AG04450 (cell line): ENCODE data around the gene MCTP1. TPM values are rescaled to one million over a fixed set of nuclear protein-coding genes. Genes with fewer than 3 reads are reported as not detected.

Experiments used
- CTCF ChIA-PET: fragments of 300-600, 350-600 bp; formaldehyde crosslinking; extraction: SDS; loops from one replicate; lab custom pipeline; 2022; ENCODE audit warnings: antibody characterized with exemption, inconsistent platforms; lab: Charles Lee
- POLR2A ChIA-PET: fragments of 350-600 bp; formaldehyde crosslinking; extraction: SDS; loops from one replicate; lab custom pipeline; 2021; ENCODE audit warnings: antibody characterized with exemption, inconsistent platforms; lab: Yijun Ruan, JAX
- DNase-seq: peaks from one replicate; pipeline ENCODE4 v3.0.0-alpha.2; 2011; ENCODE audit warnings: low read depth, low spot score
- H3K27ac ChIP-seq: one replicate; pipeline ENCODE4 v1.5.1; 2012; ENCODE audit warnings: low read depth, low read length, control low read depth
- H3K27me3 ChIP-seq: one replicate; pipeline ENCODE4 v1.6.0; 2012; ENCODE audit warnings: low read length; ENCODE audit not compliant: control insufficient read depth, insufficient read depth
- H3K4me3 ChIP-seq: 2 replicates; pipeline ENCODE4 v1.5.1; 2011; ENCODE audit warnings: mild to moderate bottlenecking, low read depth, low read length, control low read depth
- H3K9me3 ChIP-seq: 2 replicates; pipeline ENCODE4 v1.5.1; 2012; ENCODE audit warnings: low read length; ENCODE audit not compliant: control insufficient read depth, insufficient read depth
- polyA plus RNA-seq: library from polyadenylated mRNA; depleted of rRNA; stranded (reverse); fragments of >200 nt; gene quantifications from 2 replicates; pipeline ENCODE4 v1.2.3, GENCODE V29; 2011
- TF ChIP-seq, protein P1 (sequence below): IDR thresholded peaks from 2 replicates; pipeline ENCODE4 v1.5.1; 2011; ENCODE audit warnings: low read depth, low read length, control low read depth, inconsistent platforms

Gene MCTP1
- polyA plus RNA-seq, 1 experiment = 0.66 TPM

DNA sequence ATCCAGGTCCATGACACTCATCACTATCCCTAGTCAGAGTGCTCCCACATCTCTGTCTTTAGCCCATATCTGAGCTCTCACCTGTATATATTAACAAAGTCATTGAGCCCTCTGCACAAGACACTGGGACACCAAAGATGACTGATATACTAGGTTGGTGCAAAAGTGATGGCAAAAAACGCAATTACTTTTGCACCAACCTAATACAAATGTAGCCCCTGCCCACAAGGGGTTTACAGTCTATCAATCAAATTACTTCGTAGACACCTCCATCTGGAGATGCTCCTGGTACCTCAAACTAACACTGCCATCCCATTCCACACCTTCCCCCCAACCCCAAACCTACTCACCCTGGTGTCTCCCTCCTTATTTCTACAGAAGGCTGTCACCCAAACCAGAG is 194.1 kb downstream of the MCTP1 start:
- Histone ChIP-seq H3K27me3 (no peaks in the 10 kb centered on the region), H3K27ac (no peak overlapping the region), H3K9me3 (no peaks in the 10 kb centered on the region), H3K4me3 (no peak overlapping the region)
- no peak for DNase-seq
- ChIA-PET POLR2A (no interaction called here), CTCF (no interaction called here)
- TF ChIP-seq, protein P1, sequence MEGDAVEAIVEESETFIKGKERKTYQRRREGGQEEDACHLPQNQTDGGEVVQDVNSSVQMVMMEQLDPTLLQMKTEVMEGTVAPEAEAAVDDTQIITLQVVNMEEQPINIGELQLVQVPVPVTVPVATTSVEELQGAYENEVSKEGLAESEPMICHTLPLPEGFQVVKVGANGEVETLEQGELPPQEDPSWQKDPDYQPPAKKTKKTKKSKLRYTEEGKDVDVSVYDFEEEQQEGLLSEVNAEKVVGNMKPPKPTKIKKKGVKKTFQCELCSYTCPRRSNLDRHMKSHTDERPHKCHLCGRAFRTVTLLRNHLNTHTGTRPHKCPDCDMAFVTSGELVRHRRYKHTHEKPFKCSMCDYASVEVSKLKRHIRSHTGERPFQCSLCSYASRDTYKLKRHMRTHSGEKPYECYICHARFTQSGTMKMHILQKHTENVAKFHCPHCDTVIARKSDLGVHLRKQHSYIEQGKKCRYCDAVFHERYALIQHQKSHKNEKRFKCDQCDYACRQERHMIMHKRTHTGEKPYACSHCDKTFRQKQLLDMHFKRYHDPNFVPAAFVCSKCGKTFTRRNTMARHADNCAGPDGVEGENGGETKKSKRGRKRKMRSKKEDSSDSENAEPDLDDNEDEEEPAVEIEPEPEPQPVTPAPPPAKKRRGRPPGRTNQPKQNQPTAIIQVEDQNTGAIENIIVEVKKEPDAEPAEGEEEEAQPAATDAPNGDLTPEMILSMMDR = no peak

DNA sequence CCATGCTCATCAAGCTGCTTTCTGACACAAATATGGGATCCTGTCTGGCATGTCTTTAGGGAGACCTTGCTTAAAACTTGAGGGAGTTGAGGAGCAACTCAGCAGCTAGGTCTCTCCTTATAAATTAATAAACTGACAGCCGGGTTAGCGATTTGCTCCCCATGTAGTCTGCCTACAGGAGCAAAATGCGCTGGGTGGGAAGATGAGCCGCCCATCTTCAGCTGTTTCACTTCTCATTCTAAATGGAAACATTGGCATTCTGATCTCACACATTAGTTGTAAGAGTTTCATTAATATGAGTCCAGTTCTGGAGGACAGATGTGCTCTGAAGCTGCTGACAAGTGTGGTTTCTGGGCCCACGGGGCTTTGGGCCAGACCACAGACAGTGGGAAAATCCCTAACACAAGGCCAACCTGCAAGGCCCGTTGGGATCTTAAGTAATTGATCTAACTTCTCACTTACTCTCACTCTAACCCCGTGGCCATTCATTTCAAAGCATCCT is 197.0 kb downstream of the MCTP1 start:
- DNase-seq = no peak
- CTCF ChIA-PET = no interaction called here
- POLR2A ChIA-PET = no interaction called here

DNA sequence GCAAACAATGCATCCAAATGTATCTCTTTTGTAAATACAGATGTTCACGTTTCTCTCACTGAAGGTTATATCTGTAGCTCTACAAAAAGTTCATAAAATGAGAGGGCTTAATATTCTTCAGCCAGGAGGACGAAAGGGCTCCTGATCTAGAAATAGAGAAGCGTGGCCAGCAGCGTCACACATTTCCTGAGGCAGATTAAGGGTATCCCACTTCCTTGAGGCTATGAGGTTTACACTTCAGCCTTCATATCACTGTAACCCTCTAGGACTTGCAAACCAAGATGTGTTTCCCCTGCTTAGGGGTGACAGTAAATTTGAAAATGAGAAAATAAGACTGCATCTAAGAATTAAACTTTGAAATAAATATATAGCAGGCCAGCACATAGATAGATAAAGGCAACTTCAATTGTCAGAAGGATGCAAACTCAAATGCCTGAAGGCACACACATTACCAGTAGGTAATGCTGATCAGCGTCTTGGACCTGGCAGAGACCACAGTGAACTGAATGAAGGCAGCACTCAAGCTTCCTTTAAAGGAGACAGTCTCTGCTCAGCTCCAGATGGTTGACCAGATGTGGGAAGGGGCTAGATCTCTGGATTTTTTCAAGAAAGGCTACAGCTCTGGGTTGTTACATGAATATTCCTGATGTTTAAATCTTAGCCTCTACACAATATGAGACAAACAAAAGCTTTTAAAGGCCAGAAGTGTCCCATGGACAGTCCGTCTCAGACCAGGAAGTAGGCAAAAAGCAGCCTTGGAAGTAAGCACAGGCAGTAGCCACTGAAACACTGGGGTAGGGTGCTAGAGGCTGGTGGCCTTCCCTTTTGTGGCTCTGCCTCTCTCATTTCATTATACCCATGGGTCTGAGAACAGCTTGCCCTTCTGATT is 197.7 kb downstream of the MCTP1 start:
- Histone ChIP-seq H3K27ac (no peak overlapping the region), H3K9me3 (no peaks in the 10 kb centered on the region), H3K4me3 (no peak overlapping the region), H3K27me3 (no peaks in the 10 kb centered on the region)
- TF ChIP-seq, protein P1 = no peak
- POLR2A ChIA-PET = no interaction called here
- no peak for DNase-seq
- CTCF ChIA-PET = no interaction called here

More for the DNA sequence above, 197.0 kb downstream of the MCTP1 start:
- TF ChIP-seq, protein P1 = no peak
- H3K27me3 ChIP-seq = no peaks in the 10 kb centered on the region
- no peak overlapping the region for H3K4me3 ChIP-seq
- no peaks in the 10 kb centered on the region for H3K9me3 ChIP-seq
- H3K27ac ChIP-seq = no peak overlapping the region

DNA sequence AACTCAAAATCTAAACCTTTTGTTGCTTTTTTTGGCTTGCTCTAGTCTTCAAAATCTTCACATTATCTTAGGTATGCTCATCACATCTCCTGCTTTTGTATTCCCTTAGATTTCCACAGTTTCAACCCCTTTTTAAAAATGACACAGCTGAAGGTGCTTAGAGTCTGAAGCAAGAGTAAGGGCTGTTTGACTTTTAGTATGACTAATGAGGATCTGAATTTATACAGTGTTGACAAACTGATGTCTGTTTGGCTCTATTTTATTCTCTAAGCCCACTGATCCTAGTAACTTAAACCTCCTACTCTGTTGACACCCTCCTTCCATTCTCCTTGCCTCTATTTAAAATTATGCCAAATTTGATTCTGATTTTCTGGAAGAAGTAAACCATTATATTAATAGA is 200.1 kb downstream of the MCTP1 start:
- Histone ChIP-seq H3K27ac (no peak overlapping the region), H3K9me3 (no peaks in the 10 kb centered on the region), H3K4me3 (no peak overlapping the region), H3K27me3 (no peaks in the 10 kb centered on the region)
- POLR2A ChIA-PET = no interaction called here
- CTCF ChIA-PET = no interaction called here
- DNase-seq = no peak
- TF ChIP-seq, protein P1 = no peak

DNA sequence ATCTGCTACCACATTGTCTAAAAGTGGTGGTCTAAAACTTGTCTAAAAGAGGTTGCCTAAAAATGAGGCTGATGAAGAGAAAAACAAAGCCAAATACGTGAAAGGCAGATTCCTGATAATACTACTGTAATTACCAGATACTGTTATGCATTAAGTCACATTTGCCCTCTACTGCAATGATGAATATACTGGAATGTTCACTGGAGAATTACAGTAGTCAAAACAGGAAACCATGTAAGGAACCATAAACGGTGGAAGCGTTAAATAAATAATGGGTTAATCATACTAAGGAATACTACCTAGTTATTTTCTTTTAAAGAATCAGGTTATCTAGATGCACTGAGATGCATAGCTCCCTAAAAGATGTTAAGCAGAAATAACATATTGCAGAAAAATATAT is 201.3 kb downstream of the MCTP1 start:
- TF ChIP-seq, protein P1 = no peak
- no peak for DNase-seq
- H3K4me3 ChIP-seq = no peak overlapping the region
- no peak overlapping the region for H3K27ac ChIP-seq
- ChIA-PET POLR2A (no interaction called here), CTCF (no interaction called here)
- H3K9me3 ChIP-seq = no peaks in the 10 kb centered on the region
- no peaks in the 10 kb centered on the region for H3K27me3 ChIP-seq
